GM12878 (cell line): ENCODE measurements around the gene SLC24A4. TPM values are rescaled to one million over a fixed set of nuclear protein-coding genes. Genes with fewer than 3 reads are reported as not detected.

Source experiments
- ATAC-seq: fragments of 200-7000 bp; cut with Tn5 transposase; 3 replicates; pipeline ENCODE4 v1.9.1; 2020; ENCODE audit warnings: mild to moderate bottlenecking, moderate library complexity
- BruUV-seq: library from RNA; stranded (reverse); fragments of 400-500 nt; replicated peaks from 2 replicates; lab custom pipeline; 2021; lab: Mats Ljungman, UMichigan
- CTCF ChIA-PET: fragments of 300-600 bp; sonication (Branson Sonifier 250); formaldehyde crosslinking; extraction: SDS; loops from one replicate; lab custom pipeline; 2021; ENCODE audit warnings: inconsistent platforms; lab: Yijun Ruan, JAX
- POLR2A ChIA-PET: fragments of 350-600 bp; formaldehyde crosslinking; extraction: SDS; loops from one replicate; lab custom pipeline; 2021; ENCODE audit warnings: inconsistent platforms; lab: Charles Lee
- RAD21 ChIA-PET: fragments of 300-600 bp; sonication (Branson Sonifier 250); formaldehyde crosslinking; loops from one replicate; lab custom pipeline; 2023; ENCODE audit warnings: antibody characterized with exemption; ENCODE audit not compliant: unreplicated experiment; lab: Charles Lee
- SMC1A ChIA-PET: fragments of 300-600 bp; sonication (Branson Sonifier 250); formaldehyde crosslinking; loops from one replicate; lab custom pipeline; 2023; ENCODE audit not compliant: unreplicated experiment, uncharacterized antibody; lab: Charles Lee
- DNase-seq: peaks from one replicate; pipeline ENCODE4 v3.0.0-alpha.2; 2011; ENCODE audit warnings: low read depth, low spot score
- FAIRE-seq: peaks from 3 replicates; lab custom pipeline; 2011; peaks lifted over from hg19 to GRCh38; lab: Jason Lieb, UNC
- H2AFZ ChIP-seq: 2 replicates; pipeline ENCODE4 v1.6.0; 2011; ENCODE audit warnings: low read depth, low read length, control low read depth; ENCODE audit not compliant: control insufficient read depth
- H3K27ac ChIP-seq: 2 replicates; pipeline ENCODE4 v1.5.1; 2011; ENCODE audit warnings: control low read depth; ENCODE audit not compliant: control insufficient read depth, insufficient read depth
- H3K27me3 ChIP-seq, 2 experiments: replicated peaks in 1 of 2; 2 replicates each; pipeline versions ENCODE4 v1.6.0 to v1.6.1; 2011; ENCODE audit warnings: low read length in 1 of 2; ENCODE audit not compliant: control insufficient read depth in 2 of 2, insufficient read depth in 2 of 2
- H3K36me3 ChIP-seq, 2 experiments: 2 replicates each; pipeline ENCODE4 v1.5.1; 2011; ENCODE audit warnings: low read length in 1 of 2; ENCODE audit not compliant: control insufficient read depth in 2 of 2, insufficient read depth in 2 of 2
- H3K4me1 ChIP-seq: 2 replicates; pipeline ENCODE4 v1.6.1; 2011; ENCODE audit warnings: mild to moderate bottlenecking, low read length, moderate library complexity, mixed read lengths; ENCODE audit not compliant: control insufficient read depth, insufficient read depth
- H3K4me2 ChIP-seq: 2 replicates; pipeline ENCODE4 v1.6.0; 2011; ENCODE audit warnings: control low read depth; ENCODE audit not compliant: control insufficient read depth, insufficient read depth
- H3K4me3 ChIP-seq: fragments of 200-600 bp; sonication (generic); 2 replicates; pipeline ENCODE4 v1.5.1; 2016
- H3K79me2 ChIP-seq: 2 replicates; pipeline ENCODE4 v1.6.0; 2011; ENCODE audit warnings: low read length; ENCODE audit not compliant: control insufficient read depth, insufficient read depth
- H3K9ac ChIP-seq: 2 replicates; pipeline ENCODE4 v1.8.0; 2011; ENCODE audit warnings: low read length, control low read depth, mixed read lengths; ENCODE audit not compliant: control insufficient read depth, insufficient read depth
- H3K9me3 ChIP-seq: replicated peaks from 3 replicates; pipeline ENCODE4 v1.5.1; 2011; ENCODE audit warnings: mild to moderate bottlenecking, low read length; ENCODE audit not compliant: control insufficient read depth, insufficient read depth
- H4K20me1 ChIP-seq: 2 replicates; pipeline ENCODE4 v1.6.0; 2011; ENCODE audit not compliant: control insufficient read depth, insufficient read depth
- E2F8 ChIP-seq: fragments of 450-650 bp; IDR thresholded peaks from 2 replicates; pipeline ENCODE4 v1.6.1; 2018; ENCODE audit warnings: mild to moderate bottlenecking, low read depth, moderate library complexity; ENCODE audit not compliant: partially characterized antibody
- EP300 ChIP-seq, 2 experiments: fragments of 150-350 bp in 1 of 2; IDR thresholded peaks; 2 replicates each; pipeline ENCODE4 v1.6.1; 2011 to 2012; ENCODE audit warnings: low read depth in 2 of 2, low read length in 2 of 2, borderline replicate concordance in 1 of 2, improper control_type of control experiment in 1 of 2, inconsistent platforms in 1 of 2; ENCODE audit not compliant: control insufficient read depth in 1 of 2
- KDM1A ChIP-seq: fragments of 200-600 bp; sonication (generic); IDR thresholded peaks from 2 replicates; pipeline ENCODE4 v1.6.1; 2016; ENCODE audit warnings: borderline replicate concordance
- MEF2B ChIP-seq: fragments of 450-650 bp; IDR thresholded peaks from 2 replicates; pipeline ENCODE4 v1.6.1; 2018; ENCODE audit warnings: mild to moderate bottlenecking, moderate library complexity; ENCODE audit not compliant: partially characterized antibody, poor library complexity, severe bottlenecking
- MXI1 ChIP-seq: fragments of 150-350 bp; IDR thresholded peaks from 2 replicates; pipeline ENCODE4 v1.6.1; 2011; ENCODE audit warnings: low read depth, mild to moderate bottlenecking, inconsistent platforms, low read length, improper control_type of control experiment
- NFXL1 ChIP-seq: fragments of 450-650 bp; IDR thresholded peaks from 2 replicates; pipeline ENCODE4 v1.6.1; 2017; ENCODE audit warnings: antibody characterized with exemption, mild to moderate bottlenecking, borderline replicate concordance
- PKNOX1 ChIP-seq: fragments of 450-650 bp; IDR thresholded peaks from 2 replicates; pipeline ENCODE4 v1.6.1; 2016; ENCODE audit warnings: mild to moderate bottlenecking
- SMC3 ChIP-seq: IDR thresholded peaks from 2 replicates; pipeline ENCODE4 v1.6.1; 2011; ENCODE audit warnings: low read length, improper control_type of control experiment, borderline replicate concordance
- SRF ChIP-seq, 2 experiments: IDR thresholded peaks; 2 replicates each; pipeline ENCODE4 v1.6.1; 2011; ENCODE audit warnings: low read depth in 2 of 2, low read length in 2 of 2, mild to moderate bottlenecking in 1 of 2, moderate library complexity in 1 of 2
- TAF1 ChIP-seq: IDR thresholded peaks from 2 replicates; pipeline ENCODE4 v1.6.1; 2011; ENCODE audit warnings: mild to moderate bottlenecking, low read depth, low read length, borderline replicate concordance
- whole genome bisulfite sequencing: methylation state at CpG from one replicate; pipeline ENCODE4 v1.1.6; 2016; ENCODE audit warnings: low lambda C conversion rate; ENCODE audit not compliant: insufficient replicate concordance, insufficient coverage; ENCODE audit errors: missing lambda C conversion rate; 5-methylcytosine and 5-hydroxymethylcytosine counted together
- in situ Hi-C: fragments of 300-500 bp; cut with MboI; formaldehyde crosslinking; loops from 9 replicates; pipeline ENCODE4 v1.14.3; 2018; ENCODE audit warnings: mixed read lengths
- intact Hi-C: fragments of 100-400 bp; cut with micrococcal nuclease; formaldehyde crosslinking; loops from one replicate; pipeline ENCODE4 v1.14.2; 2022; ENCODE audit not compliant: unreplicated experiment
- polyA plus RNA-seq, 11 experiments: library from polyadenylated mRNA; depleted of rRNA in 4 of 11; unstranded in 6 of 11; stranded (reverse) in 5 of 11; fragments of >200 nt; fragmentation: Nextera tagmentation in 4 of 11; fragmentation: Illumina TruSeq in 1 of 11; extraction: Ambion mirVana in 4 of 11; extraction: Trizol in 1 of 11; gene quantifications; 1 replicate in 1 of 11; 2 replicates in 10 of 11; pipeline versions ENCODE4 v1.2.1 to v1.2.3, GENCODE V29; 2011 to 2016; ENCODE audit warnings: inconsistent platforms in 2 of 11, missing spikeins in 2 of 11, low read depth in 1 of 11
- total RNA-seq, 4 experiments: library from RNA; depleted of rRNA in 3 of 4; stranded (reverse); fragments of >200 nt in 3 of 4; fragmentation: Illumina TruSeq in 1 of 4; extraction: Trizol in 1 of 4; gene quantifications; 2 replicates each; pipeline versions ENCODE4 v1.2.1 to v1.2.3, GENCODE V29; 2013 to 2021
- TF ChIP-seq, protein P1 (sequence below): fragments of 450-650 bp; IDR thresholded peaks from 2 replicates; pipeline ENCODE4 v1.6.1; 2016; ENCODE audit warnings: mild to moderate bottlenecking

Gene SLC24A4
- total and polyA plus RNA-seq, 10 of the 15 experiments (the other 5 are each of a cell fraction or from before 2014, with no cell fraction given), result under 0.01 to 0.46 (median 0.04) TPM; not detected in 5

DNA sequence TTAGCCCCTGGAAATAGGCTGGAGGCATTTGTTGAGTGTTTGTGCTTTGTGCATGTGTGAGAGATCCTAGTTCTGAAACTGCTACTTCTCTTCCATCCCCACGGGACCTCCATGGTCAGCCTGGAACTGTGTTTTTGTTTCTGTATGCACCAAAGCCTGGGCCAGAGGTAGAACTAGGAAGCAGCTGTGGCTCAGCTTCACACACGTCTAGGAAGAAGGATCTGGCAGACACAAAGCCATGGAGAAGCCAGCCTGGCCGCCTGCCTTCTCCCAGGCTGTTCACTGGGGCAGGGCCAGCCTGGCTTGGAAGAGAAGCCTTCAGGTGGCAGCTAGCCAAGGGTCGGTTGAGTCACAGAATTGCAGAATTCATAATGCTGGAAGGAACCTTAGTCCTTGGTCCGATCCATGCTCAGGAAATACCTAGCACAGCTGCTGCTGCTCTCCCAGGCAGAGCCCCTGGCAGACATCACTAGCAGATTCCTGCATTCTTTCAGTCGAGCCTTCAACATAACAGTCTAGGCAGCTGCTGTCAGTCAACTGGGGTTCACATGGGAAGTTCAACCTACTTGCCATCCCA, 217.6 kb downstream of the SLC24A4 start:
- DNase-seq (no peak), ATAC-seq (peak; percentile 34), FAIRE-seq (no peak)
- TF ChIP-seq SRF (IDR thresholded peaks at IDR 0.05; ENCODE audit: low read depth in 2 of 2, low read length in 2 of 2) (peak in 1 of 2 experiments; percentile 83; a peak in 2 of 4 replicates), E2F8 (no peak), PKNOX1 (peak; percentile 53; the same call in 1 of the 2 replicates), MEF2B (peak; percentile 57), SMC3 (no peak), TAF1 (no peak), NFXL1 (no peak), MXI1 (no peak), EP300 (IDR thresholded peaks at IDR 0.05; ENCODE audit: borderline replicate concordance in 1 of 2, control insufficient read depth in 1 of 2, low read depth in 2 of 2, low read length in 2 of 2) (no peak), KDM1A (no peak)
- TF ChIP-seq, protein P1, sequence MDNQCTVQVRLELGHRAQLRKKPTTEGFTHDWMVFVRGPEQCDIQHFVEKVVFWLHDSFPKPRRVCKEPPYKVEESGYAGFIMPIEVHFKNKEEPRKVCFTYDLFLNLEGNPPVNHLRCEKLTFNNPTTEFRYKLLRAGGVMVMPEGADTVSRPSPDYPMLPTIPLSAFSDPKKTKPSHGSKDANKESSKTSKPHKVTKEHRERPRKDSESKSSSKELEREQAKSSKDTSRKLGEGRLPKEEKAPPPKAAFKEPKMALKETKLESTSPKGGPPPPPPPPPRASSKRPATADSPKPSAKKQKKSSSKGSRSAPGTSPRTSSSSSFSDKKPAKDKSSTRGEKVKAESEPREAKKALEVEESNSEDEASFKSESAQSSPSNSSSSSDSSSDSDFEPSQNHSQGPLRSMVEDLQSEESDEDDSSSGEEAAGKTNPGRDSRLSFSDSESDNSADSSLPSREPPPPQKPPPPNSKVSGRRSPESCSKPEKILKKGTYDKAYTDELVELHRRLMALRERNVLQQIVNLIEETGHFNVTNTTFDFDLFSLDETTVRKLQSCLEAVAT, result peak; percentile 84
- Histone ChIP-seq H3K9ac (no peak overlapping the region), H3K9me3 (no peaks in the 10 kb centered on the region; the same call in 2 of the 3 replicates), H3K36me3 (no peaks in the 10 kb centered on the region), H3K4me1 (peaks cover 23% of the 10 kb centered on the region), H3K4me3 (no peak overlapping the region), H3K4me2 (no peak overlapping the region), H2AFZ (no peak overlapping the region), H4K20me1 (no peaks in the 10 kb centered on the region), H3K27ac (no peak overlapping the region), H3K27me3 (no peaks in the 10 kb centered on the region), H3K79me2 (peaks cover 3% of the 10 kb centered on the region; the same call in 1 of the 2 replicates)
- no TSS peak for BruUV-seq
- RAD21 ChIA-PET, result no interaction called here
- SMC1A ChIA-PET, result interaction anchor here (0.7 to 1.5 kb wide), 5 partner anchors 11 to 420 kb away, joined by 3 to 5 read pairs (median 4); no protein-coding TSS in a partner anchor
- 37% methylated on average over 6 of the region's 6 CpGs for WGBS
- intact Hi-C loops, result no loop called here
- POLR2A ChIA-PET, result interaction anchor here (1.2 kb wide), 1 partner anchor 28 kb away, joined by 3 read pairs; no protein-coding TSS in a partner anchor
- in situ Hi-C loops, result no loop called here
- CTCF ChIA-PET, result no interaction called here
